NCI-H187 treated with DMSO at 0.1 percent for 48 hours (cell line): ENCODE measurements around the gene ULK4.
"Not testable (repeated sequence)": the region's sequence is repeated elsewhere in the genome, so short reads cannot be mapped to it uniquely, and the experiment has no call there.

Source experiments
- DNase-seq: peaks from one replicate; lab custom pipeline; 2025; lab: John Stamatoyannopoulos, UW

Gene ULK4

GRCh38 chr3:41647730-41648129 is 314.2 kb downstream of the ULK4 start:
- DNase-seq: not testable (repeated sequence)

- no peak for DNase-seq
Measured at GRCh38 chr3:41640076-41640475, 321.8 kb downstream of the ULK4 start.

- no peak for DNase-seq
Measured at GRCh38 chr3:41638381-41638780, 323.5 kb downstream of the ULK4 start.

DNA sequence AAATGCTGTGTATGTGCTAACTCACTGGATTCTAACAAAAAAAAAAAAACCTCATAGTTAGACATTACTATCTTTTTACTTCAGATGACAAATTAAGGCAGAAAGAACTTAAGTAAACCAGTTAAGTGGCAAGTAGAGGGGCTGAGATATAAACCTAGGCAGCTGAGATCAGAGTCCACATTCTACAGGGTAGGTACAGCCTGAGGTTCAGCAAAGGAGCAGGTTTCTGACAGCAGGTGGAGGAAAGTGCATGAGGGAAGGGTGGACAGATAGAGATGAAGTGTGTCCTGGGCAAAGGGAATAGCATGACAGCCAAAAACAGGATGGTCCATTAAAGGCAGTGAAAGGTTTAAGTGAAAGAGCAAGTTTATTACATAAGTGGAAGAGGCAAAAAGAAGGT is 329.2 kb downstream of the ULK4 start:
- DNase-seq: no peak

- DNase-seq: no peak
Measured at GRCh38 chr3:41630708-41631107, 331.2 kb downstream of the ULK4 start.

DNA sequence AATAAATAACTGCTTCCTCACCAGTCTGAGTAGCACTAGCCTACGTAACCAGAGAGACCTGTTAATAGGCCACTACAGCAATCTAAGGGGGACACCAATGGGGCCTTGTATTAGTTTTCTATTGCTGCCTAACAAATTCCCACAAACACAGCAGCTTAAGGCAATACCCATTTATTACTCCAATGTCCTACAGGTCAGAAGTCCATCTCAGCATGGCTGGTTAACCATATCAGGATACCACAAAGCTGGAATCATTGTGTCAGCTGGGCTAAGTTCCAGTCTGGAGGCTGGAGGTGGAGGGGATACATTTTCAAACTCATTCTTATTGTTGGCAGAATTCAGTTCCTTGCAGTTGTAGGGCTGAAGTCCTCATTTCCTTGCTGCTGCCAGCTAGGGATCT is 331.9 kb downstream of the ULK4 start:
- DNase-seq: no peak

DNA sequence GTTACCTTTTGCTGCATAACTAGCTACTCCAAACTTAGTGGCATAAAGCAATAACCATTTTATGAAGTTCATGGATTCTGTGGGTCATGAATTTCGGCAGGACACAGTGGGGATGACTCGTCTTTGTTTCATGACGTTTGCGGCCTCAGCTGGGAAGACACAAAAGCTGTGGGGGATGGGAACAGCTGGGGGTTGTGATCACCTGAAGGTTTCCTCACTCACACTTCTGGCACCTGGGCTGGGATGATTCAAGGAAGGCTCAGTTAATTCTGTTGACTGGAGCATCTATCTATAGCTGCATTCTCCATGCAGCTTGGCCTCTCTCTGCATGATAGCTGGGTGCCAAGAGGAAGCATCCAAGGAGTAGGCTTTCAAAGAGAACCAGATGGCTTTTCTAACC is 332.8 kb downstream of the ULK4 start:
- DNase-seq: no peak

DNA sequence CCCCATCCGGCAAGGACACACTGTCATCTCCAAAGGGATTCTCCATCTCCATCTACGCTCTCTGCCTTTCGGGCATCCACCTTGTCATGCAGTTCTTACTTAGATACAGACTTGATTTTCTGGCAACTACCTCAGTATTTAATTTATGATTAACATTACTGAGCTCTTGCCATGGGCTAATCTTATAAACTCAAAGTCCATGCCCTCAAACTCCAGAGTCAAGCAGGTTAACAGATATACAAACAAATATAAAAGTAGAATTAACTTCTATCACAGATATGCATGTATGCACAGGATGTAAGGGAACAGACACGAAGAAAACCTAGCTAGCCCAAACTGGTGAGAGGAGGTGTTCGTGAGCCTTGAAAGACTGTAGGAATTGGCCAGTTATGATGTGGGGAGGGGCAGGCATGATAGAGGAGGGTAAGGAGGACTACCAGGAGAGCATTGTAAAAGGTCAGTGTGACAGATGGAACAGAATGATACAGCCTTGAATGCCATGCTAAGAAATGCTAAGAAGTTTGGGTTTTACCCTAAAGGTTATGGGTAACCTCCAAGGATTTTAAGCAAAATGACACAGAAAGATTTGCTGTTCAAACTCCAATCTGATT is 334.3 kb downstream of the ULK4 start:
- no peak for DNase-seq

GRCh38 chr3:41612853-41613252 is 349.1 kb downstream of the ULK4 start:
- DNase-seq: no peak

- DNase-seq: no peak
Measured at GRCh38 chr3:41611008-41611407, 350.9 kb downstream of the ULK4 start.

GRCh38 chr3:41608347-41608746 is 353.6 kb downstream of the ULK4 start:
- DNase-seq: no peak

- DNase-seq: peak; percentile 3
Measured at GRCh38 chr3:41603807-41604206, 358.1 kb downstream of the ULK4 start.

- no peak for DNase-seq
Measured at GRCh38 chr3:41602121-41602520, 359.8 kb downstream of the ULK4 start.

GRCh38 chr3:41601404-41601987 is 360.4 kb downstream of the ULK4 start:
- no peak for DNase-seq

DNA sequence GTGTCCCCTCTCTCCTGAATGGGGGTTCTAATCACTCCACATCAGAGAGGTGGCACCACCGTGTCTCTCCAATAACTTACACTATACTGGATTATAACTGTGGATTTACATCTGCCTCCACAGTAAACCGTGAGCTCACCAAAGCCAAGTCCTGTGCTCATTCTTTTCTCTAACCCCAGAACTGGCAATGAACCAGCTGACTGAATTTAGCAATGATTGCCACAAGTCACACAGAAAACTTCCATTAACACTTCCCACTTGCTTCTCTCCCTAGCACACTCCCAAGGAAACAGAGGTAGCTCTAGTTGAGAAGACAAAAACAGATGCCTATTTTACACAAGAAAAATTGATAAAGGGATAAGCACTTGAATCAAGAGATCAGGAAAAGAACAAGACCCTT is 361.3 kb downstream of the ULK4 start:
- DNase-seq: no peak

DNA sequence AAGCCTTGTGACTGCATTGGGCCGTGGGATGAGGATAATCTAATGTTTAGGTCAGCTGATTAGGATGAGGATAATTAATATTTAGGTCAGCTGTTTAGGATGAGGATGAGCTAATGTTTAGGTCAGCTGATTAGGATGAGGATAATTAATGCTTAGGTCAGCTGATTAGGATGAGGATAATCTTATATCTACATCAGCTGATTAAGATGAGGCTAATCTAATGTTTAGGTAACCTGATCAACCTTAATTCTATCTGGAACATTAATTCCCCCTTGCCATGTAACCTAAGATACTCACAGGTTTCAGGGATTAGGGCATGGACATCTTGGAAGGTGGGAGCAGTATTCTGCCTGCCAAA is 362.8 kb downstream of the ULK4 start:
- DNase-seq: no peak

- DNase-seq: no peak
Measured at GRCh38 chr3:41598402-41599126, 363.3 kb downstream of the ULK4 start.

DNA sequence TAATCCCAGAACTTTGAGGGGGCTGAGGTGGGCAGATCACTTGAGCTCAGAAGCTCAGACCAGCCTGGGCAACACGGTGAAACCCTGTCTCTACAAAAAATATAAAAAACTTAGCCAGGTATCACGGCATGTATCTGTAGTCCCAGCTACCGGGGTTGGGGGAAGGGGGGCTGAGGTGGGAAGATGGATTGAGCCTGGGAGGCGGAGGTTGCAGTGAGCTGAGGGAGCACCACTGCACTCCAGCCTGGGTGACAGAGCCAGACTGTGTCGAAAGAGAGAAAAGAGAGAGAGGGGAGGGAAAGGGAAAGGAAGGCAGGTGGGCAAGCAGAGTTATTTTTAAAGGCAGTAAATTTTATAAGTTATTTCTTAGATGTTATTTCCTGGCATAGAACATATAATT is 368.1 kb downstream of the ULK4 start:
- no peak for DNase-seq

DNA sequence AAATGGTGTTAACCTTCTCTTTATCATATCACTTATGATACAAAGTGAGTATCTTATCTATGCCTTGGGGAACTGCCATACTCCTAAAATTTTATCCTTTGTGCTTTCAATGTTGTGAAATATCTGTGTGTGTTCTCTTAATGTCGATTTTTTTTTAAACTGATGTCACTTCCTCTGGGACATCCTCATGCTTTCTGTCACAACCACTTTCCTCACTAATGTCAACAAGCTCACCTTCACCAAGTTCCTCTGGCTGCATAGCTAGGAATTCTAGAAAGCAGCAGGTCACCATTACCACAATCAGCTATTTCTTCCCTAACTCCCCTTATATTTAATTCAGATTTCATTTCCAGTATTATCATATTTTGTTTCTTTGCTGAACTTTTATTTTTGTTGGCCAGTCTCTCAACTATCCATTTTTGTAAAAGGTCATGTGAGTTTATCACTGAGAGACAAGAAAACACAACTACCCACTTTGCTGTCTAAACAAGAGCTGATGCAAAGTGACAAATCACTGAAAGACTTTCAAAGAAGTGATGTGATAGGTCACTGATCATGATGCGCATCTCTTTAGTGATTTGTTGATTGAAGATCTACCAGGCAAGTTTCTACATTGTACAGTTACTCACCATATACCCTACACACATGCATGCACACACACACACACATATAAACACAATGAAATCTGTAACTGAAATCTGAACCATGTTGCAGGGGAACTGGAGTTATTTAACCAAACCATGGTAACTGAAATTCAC is 369.0 kb downstream of the ULK4 start:
- DNase-seq: no peak

DNA sequence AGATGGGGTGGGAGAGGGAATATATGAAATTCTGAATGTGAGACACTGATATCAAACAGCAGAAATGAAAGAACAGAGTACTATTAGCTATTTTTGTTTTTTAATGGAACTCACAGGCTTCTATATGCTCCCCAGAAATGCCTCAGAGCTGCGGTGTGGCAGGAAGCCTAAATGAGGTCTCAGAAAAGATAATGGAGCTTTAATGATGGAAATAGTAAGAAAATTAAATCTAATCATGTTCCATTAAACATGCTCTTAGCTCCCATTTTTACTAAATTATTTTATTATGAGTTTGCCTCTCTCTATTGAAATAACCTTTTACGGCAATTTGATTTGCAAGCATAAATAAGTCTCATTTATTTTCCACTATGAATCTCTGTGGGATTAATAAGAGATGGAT is 378.9 kb downstream of the ULK4 start:
- no peak for DNase-seq

GRCh38 chr3:41581700-41582099 is 380.2 kb downstream of the ULK4 start:
- no peak for DNase-seq

DNA sequence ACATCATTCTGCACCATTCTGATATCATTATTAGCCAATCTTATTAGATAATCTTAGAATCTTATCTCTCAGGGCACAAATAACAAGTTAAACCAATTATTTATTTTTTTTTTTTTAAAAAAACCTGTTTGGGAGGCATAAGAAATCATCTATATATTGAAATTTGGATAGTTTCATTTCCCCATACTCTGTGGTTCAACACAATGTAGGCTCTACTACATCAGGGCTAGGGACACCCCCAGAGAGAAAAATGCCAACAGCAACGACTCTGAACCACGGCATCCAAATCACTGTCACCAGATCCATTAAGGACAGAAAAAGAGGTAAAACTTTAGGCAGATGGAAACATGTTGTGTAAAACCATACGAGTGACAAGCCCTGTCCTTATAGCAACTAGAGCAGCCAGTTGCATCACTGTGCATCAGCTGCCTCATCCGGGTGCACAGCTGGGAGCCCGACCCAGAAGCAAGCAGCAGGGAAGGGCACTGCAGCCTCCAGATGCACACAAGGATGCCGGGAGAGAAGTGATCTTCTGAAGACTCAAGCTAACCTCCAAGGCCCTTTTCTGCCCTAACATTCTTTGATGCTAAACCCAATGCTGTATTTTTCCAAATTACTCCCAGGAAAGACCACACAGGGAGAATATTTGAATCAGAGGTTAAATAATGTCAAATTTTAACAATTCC is 381.5 kb downstream of the ULK4 start:
- DNase-seq: no peak
